HG03342 (cell line): ENCODE measurements around the gene NCAM2.
A peak's percentile ranks its signal among the peaks of the same experiment; 100 is the strongest.

Experiments used
- ATAC-seq: cut with Tn5 transposase; IDR thresholded peaks from one replicate; pipeline ENCODE4 v1.9.1; 2021; ENCODE audit warnings: mild to moderate bottlenecking, moderate library complexity; ENCODE audit not compliant: unreplicated experiment

Gene NCAM2

DNA sequence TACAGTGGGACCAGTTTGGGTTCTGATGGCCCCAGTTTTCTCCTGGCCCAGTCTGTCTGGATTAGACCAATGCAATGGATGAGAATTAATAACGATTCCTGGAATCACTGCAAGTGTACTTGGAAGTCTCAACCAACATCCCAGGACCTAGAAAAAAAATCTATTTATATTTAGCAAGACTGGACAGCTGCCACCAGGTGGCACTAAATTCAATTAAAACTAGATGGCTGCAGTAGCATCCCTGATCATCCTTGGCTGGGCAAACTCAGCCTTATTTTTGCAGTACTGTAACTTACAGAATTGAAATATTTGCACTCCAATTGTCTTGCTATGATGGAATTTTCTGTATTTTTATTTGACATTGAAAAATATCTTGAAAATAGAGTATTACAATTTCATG, 165.7 kb downstream of the NCAM2 start:
- ATAC-seq = peak; percentile 57

DNA sequence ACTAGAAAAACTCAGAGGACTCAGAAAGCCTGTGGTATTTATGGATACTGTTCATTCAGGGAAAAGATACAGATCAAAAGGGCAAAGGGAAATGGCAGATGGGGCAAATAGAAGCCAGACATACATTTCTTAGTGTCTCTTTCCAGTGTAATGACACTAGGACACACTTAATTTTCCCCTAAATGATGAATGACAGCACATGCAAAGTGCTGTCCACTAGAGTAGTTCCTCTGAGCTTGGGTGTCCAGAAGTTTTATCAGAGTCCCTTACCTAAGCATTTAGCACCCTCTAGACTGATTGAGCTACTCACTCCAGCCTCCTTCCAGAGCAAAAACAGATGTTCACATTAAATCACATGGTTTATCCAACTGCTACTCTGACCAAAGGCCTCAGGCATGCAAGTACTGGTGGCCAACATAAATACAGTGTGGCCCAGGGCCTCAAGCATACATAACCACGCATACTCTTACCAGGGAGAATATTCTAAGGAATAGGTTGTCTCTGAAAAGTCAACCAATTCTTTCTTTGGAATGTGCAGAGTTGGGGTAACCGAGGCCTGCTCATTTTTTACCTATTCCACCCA, 166.9 kb downstream of the NCAM2 start:
- ATAC-seq = no peak

DNA sequence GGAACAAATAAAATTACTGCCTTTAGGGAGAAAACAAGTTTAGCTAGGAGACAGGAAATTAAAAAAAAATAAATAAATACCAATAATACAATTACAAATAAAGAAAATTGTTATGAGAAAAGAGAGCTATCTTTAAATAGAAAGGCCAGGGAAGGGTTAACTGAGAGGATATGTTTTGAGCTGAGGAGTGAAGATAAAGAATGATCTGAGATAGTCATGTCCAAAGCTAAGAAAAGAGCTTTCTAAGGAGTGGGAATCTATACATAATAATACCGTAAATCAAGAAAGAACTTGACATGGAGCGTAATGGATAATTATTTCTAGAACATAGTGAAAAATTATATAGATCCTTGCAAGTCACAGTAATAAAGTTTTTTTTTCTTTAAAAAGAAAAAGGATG, 176.5 kb downstream of the NCAM2 start:
- ATAC-seq = no peak

DNA sequence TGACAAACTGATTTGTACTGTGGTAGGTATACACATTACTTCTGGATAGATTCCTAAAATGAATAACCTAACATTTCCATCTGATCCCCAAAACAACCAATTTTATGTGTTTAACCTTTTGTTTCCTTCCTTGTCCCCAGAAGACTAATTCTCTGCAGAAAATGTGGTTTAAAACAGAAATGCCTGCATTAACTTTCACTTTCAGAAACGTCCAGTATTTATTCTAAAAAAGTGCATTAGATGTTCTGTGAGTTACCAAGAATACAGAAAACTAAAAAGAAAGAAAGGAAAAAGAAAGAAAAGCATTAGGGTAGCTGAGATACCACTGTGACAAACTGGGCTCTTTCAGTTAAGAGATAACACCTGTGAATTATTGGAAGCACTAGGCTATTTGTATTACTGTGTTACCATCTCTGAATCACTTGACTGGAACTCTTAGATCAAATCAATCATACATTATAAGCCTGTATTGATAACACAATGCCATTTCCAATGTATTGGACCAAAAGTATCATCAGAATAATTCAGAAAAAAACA, 177.7 kb downstream of the NCAM2 start:
- ATAC-seq = no peak

DNA sequence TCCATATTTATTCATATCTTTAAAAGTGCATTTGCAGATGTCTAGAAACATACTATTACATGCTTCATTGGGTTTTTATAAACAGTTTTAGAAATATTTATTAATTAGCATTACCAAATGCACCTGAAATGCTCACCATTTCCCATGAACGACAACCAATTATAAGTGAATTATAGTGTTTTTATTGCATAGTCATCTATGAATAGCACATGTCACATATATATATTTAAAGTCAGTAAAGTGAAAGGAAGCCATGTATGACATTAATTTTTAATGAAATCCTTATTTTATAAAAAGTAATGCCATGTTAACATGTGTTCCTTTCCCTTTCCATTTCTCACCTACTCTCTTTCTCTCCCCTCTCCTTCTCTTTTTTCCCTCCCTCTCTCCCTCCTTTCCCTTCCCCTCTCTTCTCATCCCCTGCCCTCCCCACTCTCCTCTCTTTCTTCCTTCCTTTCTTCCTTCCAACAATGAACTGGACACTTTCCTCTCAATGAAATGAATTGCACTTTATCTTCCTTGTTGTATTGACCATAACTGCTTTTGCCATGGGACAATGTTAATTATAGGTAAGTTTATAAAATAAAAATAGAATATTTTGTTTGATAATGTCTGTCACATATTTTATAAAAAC, 179.3 kb downstream of the NCAM2 start:
- no peak for ATAC-seq

DNA sequence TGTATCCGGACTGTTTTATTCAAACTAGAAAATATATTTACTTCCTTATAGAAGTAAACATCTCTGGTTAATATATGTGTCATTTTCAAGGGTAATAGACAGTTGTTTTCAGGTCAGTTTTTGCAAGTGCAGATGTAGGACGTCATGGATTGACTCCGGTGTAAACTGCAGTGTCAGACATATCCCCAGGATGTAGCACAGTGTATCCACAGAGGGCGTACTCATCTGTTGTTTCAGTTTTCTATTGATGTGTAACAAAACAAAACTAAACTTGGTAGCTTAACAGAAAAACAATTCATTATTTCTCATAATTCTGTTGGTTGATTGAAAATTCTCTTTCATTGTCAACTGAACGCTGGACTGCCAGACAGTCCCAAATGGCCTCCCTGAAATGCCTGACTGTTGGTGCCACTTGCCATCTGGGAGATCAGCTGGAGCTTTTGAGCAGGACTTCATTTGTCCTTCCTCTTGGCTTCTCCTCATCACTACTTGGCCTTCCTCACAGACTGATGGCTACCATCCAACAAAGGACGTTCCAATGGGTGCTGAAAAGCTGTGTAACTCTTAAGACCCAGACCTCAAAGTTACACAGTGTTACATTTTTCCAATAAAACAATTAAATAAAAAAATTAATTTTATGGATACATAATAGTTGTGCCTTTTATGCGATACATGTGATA, 181.6 kb downstream of the NCAM2 start:
- no peak for ATAC-seq

DNA sequence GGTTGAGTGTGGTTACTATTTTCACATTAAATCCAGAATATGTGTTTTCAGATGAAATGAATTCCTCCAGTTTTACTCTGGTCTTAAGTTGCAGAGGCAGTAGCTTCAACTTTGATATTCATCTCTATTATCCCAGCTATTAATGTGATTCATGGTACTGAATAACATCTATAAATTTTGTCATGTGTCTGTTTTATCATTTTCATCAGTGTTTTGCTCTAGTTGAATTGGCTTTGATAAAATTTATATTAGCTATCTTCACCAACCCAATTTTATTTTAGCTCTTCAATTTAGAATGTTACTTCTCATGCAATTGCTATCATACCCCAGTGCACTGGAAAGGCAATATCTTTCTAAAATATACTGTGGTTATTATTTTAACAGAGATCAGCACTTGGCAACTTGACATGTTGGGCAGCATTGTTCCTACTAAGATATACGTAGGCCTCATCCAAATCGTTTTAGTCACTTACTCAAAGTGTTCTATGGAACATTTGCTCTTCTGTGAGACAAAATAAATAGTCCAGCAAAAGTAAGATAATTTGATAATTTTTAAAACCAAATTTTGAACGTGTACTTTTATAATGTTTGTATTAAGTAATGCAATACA, 184.3 kb downstream of the NCAM2 start:
- ATAC-seq = no peak

DNA sequence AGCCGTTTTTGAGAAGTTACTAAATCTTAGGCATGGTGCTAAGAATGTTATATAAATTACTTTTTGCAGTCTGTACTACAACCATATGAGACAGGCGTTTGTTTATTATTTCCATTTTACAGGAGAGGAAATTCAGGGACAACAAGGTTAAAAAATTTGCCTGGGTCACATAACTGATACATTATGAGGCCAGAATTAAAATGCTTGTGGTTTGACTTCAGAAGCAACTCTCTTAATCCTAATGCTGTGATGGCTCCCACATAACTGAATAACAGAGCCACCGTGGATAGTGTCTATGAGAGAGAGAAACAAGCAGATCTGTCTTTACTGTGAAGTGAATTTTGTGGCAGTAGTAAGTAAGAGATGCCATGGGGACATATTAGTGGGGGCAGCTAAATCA, 184.9 kb downstream of the NCAM2 start:
- no peak for ATAC-seq

DNA sequence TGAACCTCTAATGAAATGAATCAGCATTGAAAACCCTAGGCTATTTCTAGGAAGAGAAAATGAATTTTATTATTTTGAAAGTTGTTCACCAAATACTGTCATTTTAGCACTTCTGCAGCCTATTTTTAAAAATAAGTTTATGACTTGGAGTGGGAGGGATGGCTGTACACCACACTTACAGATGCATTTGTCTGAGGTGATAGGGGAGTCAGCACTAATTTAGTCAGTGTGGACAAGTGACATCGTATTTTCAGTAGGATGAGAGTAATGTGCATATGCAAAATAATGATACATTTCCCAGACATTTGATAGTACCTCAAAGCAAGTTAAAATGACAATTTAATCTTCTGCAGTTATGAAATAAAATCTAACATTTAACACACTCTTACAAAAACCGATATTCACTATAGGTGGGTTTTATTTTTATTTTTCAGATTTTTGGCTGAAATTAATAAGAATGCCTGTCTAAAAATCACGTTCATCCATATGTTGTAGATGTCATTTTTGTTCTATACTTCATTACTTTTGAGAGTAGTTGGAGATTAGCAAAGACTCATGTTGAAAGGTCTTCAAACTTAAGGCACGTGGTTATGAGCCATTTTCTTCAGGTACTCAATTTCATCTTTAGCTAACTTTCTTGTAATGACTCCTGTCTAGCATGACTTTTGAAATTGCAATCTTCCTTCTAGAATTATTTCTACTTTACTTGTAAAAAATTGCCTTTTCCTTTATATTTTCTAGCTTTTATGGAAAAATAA, 186.7 kb downstream of the NCAM2 start:
- ATAC-seq = no peak

DNA sequence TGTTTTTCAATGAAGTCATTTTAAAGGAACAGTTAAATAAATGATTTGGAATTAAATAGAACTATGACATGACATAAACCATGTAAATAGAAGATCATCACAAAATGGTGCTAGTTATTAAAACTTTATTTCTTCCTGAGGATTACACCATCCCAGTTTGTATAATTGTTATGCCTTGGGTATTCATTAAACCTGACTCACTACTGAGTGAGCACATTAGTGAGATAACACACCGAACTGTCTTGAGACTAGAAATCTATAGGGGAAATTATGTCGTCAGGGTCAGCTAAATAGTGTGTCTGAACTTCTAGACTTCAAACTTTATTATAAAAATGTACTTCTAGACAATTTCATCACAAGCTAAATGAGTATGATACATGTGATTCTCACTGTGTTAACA, 189.4 kb downstream of the NCAM2 start:
- no peak for ATAC-seq

DNA sequence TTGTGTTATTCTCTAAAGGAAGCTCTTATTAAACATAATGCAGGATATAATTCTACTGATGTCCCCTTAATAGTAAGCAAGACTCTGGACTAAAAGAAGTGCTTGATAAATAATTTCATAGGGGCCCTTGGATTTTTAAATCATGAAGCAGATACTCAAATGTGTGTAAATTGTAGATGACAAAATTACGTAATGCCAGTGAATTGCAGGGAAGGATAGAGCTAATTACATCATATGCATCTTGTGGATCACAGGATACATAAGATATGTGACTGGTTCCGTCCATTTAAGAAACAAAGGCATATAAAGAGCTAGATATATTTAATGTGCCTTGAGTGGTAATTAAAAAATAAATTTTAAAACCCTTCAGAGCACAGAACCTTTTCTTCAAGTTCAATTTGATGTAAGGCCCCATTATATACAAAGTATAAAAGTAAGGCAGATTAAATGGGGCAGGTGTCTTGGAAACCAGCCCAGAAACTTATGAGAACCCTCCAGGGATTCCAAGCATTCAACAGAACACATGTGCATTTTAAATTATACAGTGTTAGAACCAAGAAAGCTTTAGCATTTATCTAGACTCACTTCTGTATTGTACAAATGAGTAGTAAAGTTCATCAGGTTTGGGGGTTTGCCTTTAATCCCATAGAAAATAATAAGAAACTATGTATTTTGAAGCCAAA, 190.4 kb downstream of the NCAM2 start:
- ATAC-seq = no peak

DNA sequence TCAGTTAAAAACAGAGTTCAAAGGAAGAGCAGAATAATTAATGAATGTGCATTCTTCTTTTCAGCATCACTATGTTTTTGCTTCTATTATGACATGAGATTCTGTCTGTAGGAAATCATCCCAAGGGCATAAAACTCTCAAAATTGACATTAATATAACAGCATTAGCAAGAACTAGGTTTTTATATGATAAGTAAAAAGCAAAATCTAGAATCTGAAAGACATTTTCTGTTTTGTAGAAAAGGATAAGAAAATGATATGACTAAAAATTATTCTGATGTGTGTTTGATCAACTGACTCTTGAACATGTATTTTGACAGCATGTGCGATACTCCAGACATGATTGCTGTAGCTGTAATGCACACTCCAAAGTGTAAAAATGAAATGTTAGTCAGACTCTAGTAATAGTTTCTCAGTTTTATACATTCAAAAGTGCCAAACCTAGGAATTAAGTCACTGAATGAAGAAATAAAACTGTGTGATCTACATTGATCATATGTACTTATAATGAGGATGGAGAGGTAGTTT, 197.3 kb downstream of the NCAM2 start:
- no peak for ATAC-seq

DNA sequence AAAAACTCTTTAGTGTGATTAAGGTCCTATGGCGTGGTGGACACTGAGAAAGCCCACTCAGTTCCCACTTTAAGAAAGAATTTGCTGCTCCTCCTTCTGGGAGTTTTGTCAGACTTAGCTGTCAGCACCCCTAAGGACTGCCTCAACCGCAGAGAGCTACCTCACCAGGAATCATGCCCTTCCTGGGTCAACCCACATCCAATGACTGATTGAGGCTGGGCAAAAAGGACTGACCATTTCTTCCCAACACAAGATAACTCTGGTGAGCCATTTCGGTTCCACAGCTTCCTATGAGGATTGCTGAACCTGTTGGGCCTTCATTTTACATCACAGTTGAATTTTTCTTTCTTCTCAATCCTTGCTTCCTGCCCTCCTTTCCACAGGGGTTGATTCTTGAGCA, 197.9 kb downstream of the NCAM2 start:
- ATAC-seq = no peak

DNA sequence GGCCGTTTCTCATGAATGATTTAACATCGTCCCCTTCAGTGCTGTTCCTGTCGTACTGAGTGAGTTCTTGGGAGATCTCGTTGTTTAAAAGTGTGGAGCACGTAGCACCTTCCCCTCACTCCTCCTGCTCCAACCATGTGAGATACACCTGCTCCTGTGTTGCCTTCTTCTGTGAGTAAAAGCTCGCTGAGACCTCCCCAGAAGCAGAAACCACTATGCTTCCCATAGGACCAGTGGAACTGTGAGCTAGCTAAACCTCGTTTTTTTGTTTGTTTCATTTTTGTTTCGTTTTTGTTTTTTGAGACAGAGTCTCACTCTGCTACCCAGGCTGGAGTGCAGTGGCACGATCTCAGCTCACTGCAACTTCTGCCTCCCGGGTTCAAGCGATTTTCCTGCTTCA, 198.6 kb downstream of the NCAM2 start:
- no peak for ATAC-seq

DNA sequence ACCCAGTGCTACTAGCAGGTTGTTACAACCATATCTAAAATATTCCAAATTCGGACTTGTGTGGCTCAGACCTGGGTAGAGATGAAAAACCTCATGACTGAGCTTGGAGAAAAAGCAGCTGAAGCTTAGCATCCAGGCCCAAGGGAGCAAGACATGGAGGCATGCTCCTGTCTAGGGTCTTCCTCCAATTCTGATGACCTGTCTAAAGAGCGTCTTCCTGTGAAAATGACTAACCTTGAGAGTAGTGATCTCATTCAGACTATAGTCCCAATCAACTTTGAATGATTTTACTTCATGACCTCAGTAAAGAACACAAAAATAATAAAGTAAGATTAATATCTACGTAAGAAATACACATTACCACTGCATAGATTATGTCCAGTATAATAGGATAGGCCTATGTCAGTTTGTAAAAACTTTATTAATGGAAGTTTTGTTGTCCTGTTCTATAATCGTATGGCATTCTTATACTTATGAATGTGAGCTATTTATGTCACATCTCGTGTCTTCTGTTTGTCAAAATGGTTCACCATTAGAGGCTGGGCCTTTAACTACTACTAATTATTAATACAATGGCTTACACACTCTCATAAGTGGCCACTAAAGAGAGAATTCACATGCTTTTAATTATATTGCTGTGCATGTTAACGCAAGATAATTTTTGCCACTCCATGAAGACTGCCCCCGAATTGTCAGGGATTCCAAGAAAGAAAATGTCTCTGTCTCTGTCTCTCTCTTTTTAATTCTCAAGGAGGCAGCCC, 201.3 kb downstream of the NCAM2 start:
- no peak for ATAC-seq

DNA sequence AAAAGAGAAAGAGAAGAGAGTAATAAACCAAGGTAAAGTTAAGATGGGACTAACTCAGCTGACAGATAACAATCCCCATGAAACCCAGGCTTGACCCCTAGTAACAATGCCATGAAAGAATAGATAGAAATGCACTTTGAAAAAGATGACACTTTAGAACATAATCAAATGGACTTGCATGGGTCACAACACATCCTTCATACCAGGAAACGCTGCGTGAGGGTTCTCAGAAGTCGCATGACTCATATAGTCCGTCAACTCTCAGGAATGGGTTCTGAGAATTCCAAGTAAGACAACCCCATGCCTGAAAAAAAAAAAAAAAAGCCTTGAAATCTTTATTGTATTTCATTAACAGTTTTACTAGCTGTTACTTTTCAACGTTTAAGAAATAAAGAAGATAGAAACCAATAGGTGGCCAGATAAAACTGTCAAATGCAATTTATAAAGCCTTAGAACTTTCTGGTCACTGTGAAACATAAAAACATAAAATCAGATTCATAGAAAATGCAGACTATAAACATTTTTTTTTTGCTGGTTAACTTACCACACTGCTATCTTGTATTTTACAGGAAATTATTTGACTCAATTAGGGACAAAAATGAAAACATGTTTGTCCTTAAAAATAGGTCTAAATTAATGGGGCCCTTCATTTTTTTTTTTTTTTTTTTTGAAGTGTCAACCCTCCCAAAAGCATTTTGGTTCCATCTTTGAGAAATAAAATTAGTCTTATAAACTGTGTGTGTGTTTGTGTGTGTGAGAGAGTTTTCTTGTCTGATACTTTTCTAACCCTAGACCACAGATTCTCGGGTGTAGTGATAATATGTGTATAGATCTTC, 202.1 kb downstream of the NCAM2 start:
- ATAC-seq = no peak

DNA sequence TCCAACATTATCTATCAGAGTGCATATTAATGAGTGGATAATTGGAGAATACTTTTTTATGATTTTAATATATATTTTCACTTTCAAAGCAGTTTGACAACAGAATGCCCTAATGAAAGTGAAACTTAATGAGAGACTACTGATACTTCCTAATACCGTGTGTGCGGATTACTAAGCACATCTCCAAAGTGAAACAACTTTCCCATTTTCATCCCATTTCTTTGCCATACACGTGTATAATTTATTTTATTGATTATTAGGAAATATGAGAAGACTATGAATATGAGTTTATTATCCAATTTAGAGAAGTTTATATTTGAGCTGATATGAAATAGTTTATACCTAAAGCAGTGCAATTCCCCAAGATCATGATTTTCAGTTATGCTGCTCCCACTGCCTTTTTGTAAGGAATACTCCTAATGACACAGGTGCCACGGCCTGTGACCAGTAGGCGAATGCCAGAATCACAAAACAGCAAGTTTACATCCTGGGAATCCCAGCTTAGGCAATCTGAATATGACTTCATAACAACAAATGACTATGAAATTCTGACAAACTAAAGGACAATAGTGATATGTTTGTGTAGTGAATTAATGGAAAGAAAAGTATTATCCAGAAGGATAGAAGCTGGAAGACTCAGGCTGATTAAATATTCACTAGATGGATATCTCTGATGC, 202.9 kb downstream of the NCAM2 start:
- no peak for ATAC-seq

DNA sequence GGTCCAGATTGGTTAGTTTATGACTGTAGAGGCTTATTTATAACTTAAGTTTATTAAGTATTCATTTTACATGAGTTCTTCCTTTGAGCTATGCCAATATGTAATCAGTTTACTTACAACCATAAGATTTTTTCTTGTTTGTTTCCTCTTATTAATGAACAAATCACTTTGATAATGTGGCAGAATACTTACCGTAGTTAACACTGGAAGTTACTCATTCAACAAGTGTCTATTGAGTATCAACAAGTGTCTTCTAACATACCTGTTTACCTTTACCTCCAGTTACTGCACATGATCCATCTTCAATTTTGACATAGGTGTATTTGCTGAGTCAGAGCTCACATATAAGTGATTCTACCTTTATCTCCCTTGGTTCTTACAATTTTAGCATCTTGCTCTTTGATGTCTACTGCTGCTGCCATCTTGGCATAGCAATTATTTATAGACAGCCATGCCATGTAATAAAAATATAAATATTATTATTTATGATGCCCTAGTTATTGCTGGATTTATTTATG, 205.7 kb downstream of the NCAM2 start:
- no peak for ATAC-seq
